HCT116 (cell line): ENCODE results near the gene GNG10. TPM values are rescaled to one million over a fixed set of nuclear protein-coding genes. Genes with fewer than 3 reads are reported as not detected.
A peak's percentile ranks its signal among the peaks of the same experiment; 100 is the strongest.

Experiments
- ATAC-seq: fragments of 200-7000 bp; cut with Tn5 transposase; 2 replicates; pipeline ENCODE4 v1.9.1; 2020; ENCODE audit warnings: mild to moderate bottlenecking, moderate library complexity
- BruUV-seq: library from RNA; stranded (reverse); fragments of 400-500 nt; replicated peaks from 2 replicates; lab custom pipeline; 2021; lab: Mats Ljungman, UMichigan
- CTCF ChIA-PET: fragments of 300-600 bp; sonication (Branson Sonifier 250); formaldehyde crosslinking; loops from one replicate; lab custom pipeline; 2021; ENCODE audit warnings: antibody characterized with exemption; lab: Charles Lee
- POLR2A ChIA-PET: fragments of 300-600, 350-600 bp; sonication (Branson Sonifier 250); formaldehyde crosslinking; loops from one replicate; lab custom pipeline; 2021; ENCODE audit warnings: antibody characterized with exemption; lab: Charles Lee
- RAD21 ChIA-PET, 2 experiments: fragments of 300-600 bp; sonication (Branson Sonifier 250); formaldehyde crosslinking; loops; one replicate each; lab custom pipeline; 2023; ENCODE audit warnings: low total read pairs in 2 of 2; ENCODE audit not compliant: uncharacterized antibody in 2 of 2, unreplicated experiment in 2 of 2, low non-redundant PET in 1 of 2; lab: Charles Lee
- DNase-seq: peaks from one replicate; pipeline ENCODE4 v3.0.0-alpha.2; 2010; ENCODE audit warnings: low read depth, low spot score
- H2AFZ ChIP-seq: fragments of 200-600 bp; shearing (Covaris generic), sonication (generic); 2 replicates; pipeline ENCODE4 v1.6.1; 2017; ENCODE audit warnings: low read depth, mixed run types, mixed read lengths, antibody characterized with exemption, low read length; ENCODE audit not compliant: poor library complexity, severe bottlenecking
- H3K27ac ChIP-seq: 2 replicates; pipeline ENCODE4 v1.5.1; 2012; ENCODE audit warnings: low read depth, low read length
- H3K27me3 ChIP-seq: fragments of 200-600 bp; sonication (generic); 2 replicates; pipeline ENCODE4 v1.6.1; 2016; ENCODE audit warnings: mixed run types, low read length, mixed read lengths; ENCODE audit not compliant: insufficient read depth
- H3K36me3 ChIP-seq, 2 experiments: fragments of 200-500 bp in 1 of 2; fragments of 200-600 bp in 1 of 2; sonication (Bioruptor generic) in 1 of 2; sonication (generic) in 1 of 2; 2 replicates each; pipeline versions ENCODE4 v1.5.1 to v1.6.1; 2014 to 2016; ENCODE audit warnings: low read length in 2 of 2, inconsistent platforms in 1 of 2, mixed read lengths in 1 of 2, mixed run types in 1 of 2; ENCODE audit not compliant: insufficient read depth in 2 of 2, control insufficient read depth in 1 of 2
- H3K4me1 ChIP-seq, 2 experiments: fragments of 200-600 bp in 1 of 2; sonication (generic) in 1 of 2; 2 replicates each; pipeline versions ENCODE4 v1.5.1 to v1.6.1; 2012 to 2017; ENCODE audit warnings: low read length in 2 of 2, inconsistent platforms in 1 of 2, mild to moderate bottlenecking in 1 of 2, mixed read lengths in 1 of 2, mixed run types in 1 of 2, moderate library complexity in 1 of 2; ENCODE audit not compliant: insufficient read depth in 2 of 2, control insufficient read depth in 1 of 2
- H3K4me2 ChIP-seq: fragments of 200-600 bp; sonication (generic); 2 replicates; pipeline ENCODE4 v1.6.1; 2017; ENCODE audit warnings: mixed run types, low read length, mixed read lengths
- H3K4me3 ChIP-seq, 2 experiments: fragments of 200-600 bp in 1 of 2; sonication (generic) in 1 of 2; replicated peaks in 1 of 2; 2 replicates each; pipeline ENCODE4 v1.5.1; 2011 to 2016; ENCODE audit warnings: low read length in 2 of 2, control low read depth in 1 of 2, low read depth in 1 of 2, mild to moderate bottlenecking in 1 of 2, mixed read lengths in 1 of 2, mixed run types in 1 of 2
- H3K79me2 ChIP-seq: fragments of 200-600 bp; sonication (generic); 2 replicates; pipeline ENCODE4 v1.6.1; 2017; ENCODE audit warnings: mild to moderate bottlenecking, mixed run types, low read length, moderate library complexity, mixed read lengths; ENCODE audit not compliant: insufficient read depth
- H3K9ac ChIP-seq: fragments of 200-600 bp; sonication (generic); 2 replicates; pipeline ENCODE4 v1.6.1; 2016; ENCODE audit warnings: low read length, mixed read lengths
- H3K9me2 ChIP-seq: fragments of 200-600 bp; sonication (generic), shearing (Covaris generic); 2 replicates; pipeline ENCODE4 v1.6.1; 2017; ENCODE audit warnings: mixed run types, mild to moderate bottlenecking, moderate library complexity; ENCODE audit not compliant: insufficient read depth
- H3K9me3 ChIP-seq, 2 experiments: fragments of 200-500 bp in 1 of 2; fragments of 200-600 bp in 1 of 2; sonication (Bioruptor generic) in 1 of 2; sonication (generic) in 1 of 2; 2 replicates each; pipeline ENCODE4 v1.6.1; 2014 to 2017; ENCODE audit warnings: low read length in 2 of 2, mixed read lengths in 2 of 2, inconsistent platforms in 1 of 2, low read depth in 1 of 2, mild to moderate bottlenecking in 1 of 2, mixed run types in 1 of 2, moderate library complexity in 1 of 2; ENCODE audit not compliant: control insufficient read depth in 1 of 2, insufficient read depth in 1 of 2
- H4K20me1 ChIP-seq: fragments of 200-600 bp; sonication (generic), shearing (Covaris generic); 2 replicates; pipeline ENCODE4 v1.6.1; 2017; ENCODE audit warnings: mixed run types, mild to moderate bottlenecking, moderate library complexity; ENCODE audit not compliant: insufficient read depth
- CTCF ChIP-seq, 3 experiments: fragments of 200-600 bp in 1 of 3; sonication (generic) in 1 of 3; IDR thresholded peaks in 2 of 3; conservative IDR thresholded peaks in 1 of 3; 2 replicates each; pipeline ENCODE4 v1.5.1; 2012 to 2017; ENCODE audit warnings: low read depth in 2 of 3, low read length in 2 of 3, antibody characterized with exemption in 1 of 3, borderline replicate concordance in 1 of 3, control low read depth in 1 of 3, mild to moderate bottlenecking in 1 of 3, mixed read lengths in 1 of 3, mixed run types in 1 of 3, moderate library complexity in 1 of 3; ENCODE audit not compliant: insufficient read depth in 1 of 3
- RAD21 ChIP-seq: IDR thresholded peaks from 2 replicates; pipeline ENCODE4 v1.6.1; 2012; ENCODE audit warnings: low read depth, mild to moderate bottlenecking
- TCF7L2 ChIP-seq: IDR thresholded peaks from 2 replicates; pipeline ENCODE4 v1.7.0; 2011; ENCODE audit warnings: borderline replicate concordance, inconsistent platforms; ENCODE audit not compliant: insufficient read depth, insufficient read length; ENCODE audit errors: extremely low read depth
- YY1 ChIP-seq: IDR thresholded peaks from 2 replicates; pipeline ENCODE4 v1.6.1; 2011; ENCODE audit warnings: low read length, low read depth, moderate library complexity, mild to moderate bottlenecking; ENCODE audit not compliant: insufficient replicate concordance; ENCODE audit errors: extremely low read depth
- ZFX ChIP-seq: fragments of 450-650 bp; IDR thresholded peaks from 2 replicates; pipeline ENCODE4 v1.6.1; 2017
- intact Hi-C: fragments of 100-400 bp; cut with micrococcal nuclease; formaldehyde crosslinking; loops from 2 replicates; pipeline ENCODE4 v1.10.0; 2022
- total RNA-seq: library from RNA; stranded (reverse); gene quantifications from one replicate; pipeline ENCODE4 v1.2.1, GENCODE V29; 2021; ENCODE audit not compliant: unreplicated experiment

Gene GNG10
- total RNA-seq, 1 experiment from 2014 or later, result 46.8 TPM

- Histone ChIP-seq H4K20me1 (no peaks in the 10 kb centered on the region), H3K9me2 (no peaks in the 10 kb centered on the region), H3K4me1 (peaks cover 7 to 10% of the 10 kb centered on the region in 2 experiments), H3K27me3 (no peaks in the 10 kb centered on the region), H3K4me2 (0 out of 2 replicates have a peak overlapping the region, but pooled peaks have one; percentile 20), H3K27ac (no peak overlapping the region), H2AFZ (peak overlapping the region; percentile 78), H3K79me2 (no peaks in the 10 kb centered on the region), H3K36me3 (no peaks in the 10 kb centered on the region), H3K9ac (no peak overlapping the region), H3K4me3 (no peak overlapping the region), H3K9me3 (no peaks in the 10 kb centered on the region)
- CTCF ChIA-PET, result interaction anchor here (0.7 to 2.4 kb wide), 11 partner anchors 9 to 452 kb away, joined by 3 to 38 read pairs (median 3); partner anchors contain the start of genes DNAJC25 and PTGR1
- intact Hi-C loops, result loop anchor here (1.0 to 5.0 kb wide), 2 partner anchors 25 to 985 kb away; no protein-coding TSS in a partner anchor
- POLR2A ChIA-PET, result interaction anchor here (0.7 to 1.7 kb wide), 3 partner anchors 9 to 23 kb away, joined by 3 to 13 read pairs (median 3); partner anchors contain the start of gene DNAJC25
- TF ChIP-seq CTCF (IDR thresholded peaks at IDR 0.05 in 2 of 3, conservative IDR thresholded peaks at IDR 0.05 in 1 of 3; ENCODE audit: borderline replicate concordance in 1 of 3, insufficient read depth in 1 of 3, low read depth in 2 of 3, low read length in 2 of 3) (peak; percentile 79 to 96 (median 95)), TCF7L2 (no peak), RAD21 (peak; percentile 84), YY1 (peak; percentile 28), ZFX (no peak)
- ATAC-seq (peak; percentile 99), DNase-seq (peak; percentile 39)
- RAD21 ChIA-PET, result interaction anchor here (0.6 to 1.6 kb wide), 3 partner anchors 23 to 24 kb away, joined by 3 to 11 read pairs (median 3); partner anchors contain the start of gene PTGR1 (in 2 of the 2)
- BruUV-seq, result no TSS peak
Measured at GRCh38 chr9:111621895-111622480, 39.4 kb upstream of the GNG10 start.
